GM12875 (cell line): Measurements from ENCODE around the gene GPR137B.

Source experiments
- H3K4me3 ChIP-seq: one replicate; pipeline ENCODE4 v1.5.1; 2011; ENCODE audit warnings: low read depth, low read length, control low read depth
- CTCF ChIP-seq: IDR thresholded peaks from 2 replicates; pipeline ENCODE4 v1.5.1; 2011; ENCODE audit warnings: low read depth, mild to moderate bottlenecking, control low read depth, inconsistent platforms, low read length, moderate library complexity, borderline replicate concordance; ENCODE audit not compliant: insufficient read depth

GPR137B gene

GRCh38 chr1:236242568-236242967 is 100.2 kb downstream of the GPR137B start:
- TF ChIP-seq CTCF = no peak
- no peak overlapping the region for H3K4me3 ChIP-seq

DNA sequence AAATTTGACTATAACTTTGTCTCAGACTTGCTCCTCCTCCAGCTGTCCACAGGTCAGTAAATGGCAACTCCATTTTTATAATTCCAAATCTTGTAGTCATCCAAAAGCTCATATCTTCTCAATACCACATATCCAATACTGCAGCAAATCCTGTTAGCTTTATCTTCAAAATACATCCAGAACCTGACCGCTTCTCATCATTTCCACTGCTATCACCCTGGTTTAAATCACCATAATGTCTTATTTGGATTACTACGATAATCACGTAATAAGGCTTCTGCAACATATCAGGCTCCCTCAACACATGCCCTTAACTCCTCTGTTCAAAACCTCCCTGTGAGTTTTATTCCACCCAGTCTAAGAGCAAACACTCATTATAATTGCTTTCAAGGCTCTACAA is 104.9 kb downstream of the GPR137B start:
- no peak for TF ChIP-seq CTCF
- H3K4me3 ChIP-seq = no peak overlapping the region

DNA sequence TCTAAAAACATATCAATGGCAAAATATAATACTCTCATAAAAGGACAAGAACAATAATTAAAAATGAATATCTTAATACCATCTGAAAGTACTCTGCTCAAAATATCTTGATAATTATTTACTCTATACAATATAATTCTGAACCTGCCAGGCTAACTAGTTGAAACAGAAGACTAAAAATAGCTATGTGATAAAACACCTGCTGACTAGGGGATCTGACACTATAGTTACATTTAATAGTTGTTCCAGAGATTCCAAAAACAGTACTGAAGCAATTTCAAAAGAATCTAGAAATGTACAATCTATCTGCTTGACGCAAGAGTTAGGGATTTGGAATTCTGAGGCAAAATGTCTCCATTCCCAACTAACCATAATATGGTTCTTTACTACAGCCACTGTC is 109.2 kb downstream of the GPR137B start:
- TF ChIP-seq CTCF = no peak
- H3K4me3 ChIP-seq = no peak overlapping the region

GRCh38 chr1:236253119-236253518 is 110.8 kb downstream of the GPR137B start:
- no peak for TF ChIP-seq CTCF

GRCh38 chr1:236253918-236254637 is 111.7 kb downstream of the GPR137B start:
- H3K4me3 ChIP-seq = no peak overlapping the region
- no peak for TF ChIP-seq CTCF

More at GRCh38 chr1:236253119-236253518, 110.8 kb downstream of the GPR137B start:
- H3K4me3 ChIP-seq = no peak overlapping the region

DNA sequence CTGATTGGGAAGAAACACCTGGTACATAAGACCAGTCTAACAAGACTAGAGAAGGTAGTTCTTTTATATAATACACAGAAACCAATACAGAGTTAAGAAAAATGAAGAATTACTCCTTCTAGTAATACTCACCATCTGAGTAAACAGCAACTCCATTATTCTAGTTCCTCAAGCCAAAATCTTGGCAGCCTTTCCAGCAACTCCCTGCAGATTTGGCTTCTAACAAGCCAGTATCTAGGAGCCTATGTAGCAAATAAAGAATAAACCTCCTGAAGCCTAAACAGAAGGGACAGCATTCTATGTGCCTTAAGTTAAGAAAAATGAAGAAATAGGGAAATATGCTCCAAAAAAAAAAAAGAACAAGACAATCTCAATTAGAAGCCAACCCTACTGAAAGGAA is 114.9 kb downstream of the GPR137B start:
- TF ChIP-seq CTCF = no peak
- no peak overlapping the region for H3K4me3 ChIP-seq

DNA sequence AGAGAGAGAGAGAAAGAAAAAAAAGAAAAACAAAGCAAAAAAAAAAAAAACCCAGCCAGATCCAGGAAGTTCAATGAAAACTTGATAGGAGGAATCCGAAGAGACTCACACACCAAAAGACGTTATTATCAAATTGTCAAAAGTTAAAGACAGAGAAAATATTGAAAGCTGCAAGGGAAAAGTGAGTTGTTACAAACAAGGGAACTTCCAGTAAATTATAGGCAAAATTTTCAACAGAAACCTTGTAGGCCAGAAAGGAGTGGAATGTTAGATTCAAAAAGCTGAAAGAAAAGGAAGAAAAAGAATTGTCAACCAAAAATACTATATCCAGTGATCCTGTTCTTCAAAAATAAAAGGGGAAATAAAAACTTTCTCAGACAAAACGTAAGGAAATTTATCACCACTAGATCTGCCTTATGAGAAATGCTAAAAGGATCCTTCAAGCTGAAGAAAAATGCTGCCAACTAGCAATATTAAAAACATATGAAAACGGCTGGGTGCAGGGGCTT is 115.8 kb downstream of the GPR137B start:
- H3K4me3 ChIP-seq = no peak overlapping the region
- TF ChIP-seq CTCF = no peak
